Measurements from ENCODE around the gene CBR4. TPM values are rescaled to one million over a fixed set of nuclear protein-coding genes. Genes with fewer than 3 reads are reported as not detected.

The CBR4 gene
- total and polyA plus RNA-seq, 8 donors, result 7.2 to 17.0 (median 11.6) TPM

GRCh38 chr4:169029947-169030346 is 19.9 kb upstream of the CBR4 start:
- Histone ChIP-seq H3K9me3 (no peaks in the 10 kb centered on the region), H3K27me3 (no peaks in the 10 kb centered on the region), H3K36me3 (no peaks in the 10 kb centered on the region), H3K4me3 (no peak overlapping the region), H3K27ac (no peak overlapping the region), H3K4me1 (no peaks in the 10 kb centered on the region)
- WGBS, 2 donors, result 62 to 76% methylated on average over 4 of the region's 4 CpGs
- no peak for DNase-seq
- TF ChIP-seq, protein P1, sequence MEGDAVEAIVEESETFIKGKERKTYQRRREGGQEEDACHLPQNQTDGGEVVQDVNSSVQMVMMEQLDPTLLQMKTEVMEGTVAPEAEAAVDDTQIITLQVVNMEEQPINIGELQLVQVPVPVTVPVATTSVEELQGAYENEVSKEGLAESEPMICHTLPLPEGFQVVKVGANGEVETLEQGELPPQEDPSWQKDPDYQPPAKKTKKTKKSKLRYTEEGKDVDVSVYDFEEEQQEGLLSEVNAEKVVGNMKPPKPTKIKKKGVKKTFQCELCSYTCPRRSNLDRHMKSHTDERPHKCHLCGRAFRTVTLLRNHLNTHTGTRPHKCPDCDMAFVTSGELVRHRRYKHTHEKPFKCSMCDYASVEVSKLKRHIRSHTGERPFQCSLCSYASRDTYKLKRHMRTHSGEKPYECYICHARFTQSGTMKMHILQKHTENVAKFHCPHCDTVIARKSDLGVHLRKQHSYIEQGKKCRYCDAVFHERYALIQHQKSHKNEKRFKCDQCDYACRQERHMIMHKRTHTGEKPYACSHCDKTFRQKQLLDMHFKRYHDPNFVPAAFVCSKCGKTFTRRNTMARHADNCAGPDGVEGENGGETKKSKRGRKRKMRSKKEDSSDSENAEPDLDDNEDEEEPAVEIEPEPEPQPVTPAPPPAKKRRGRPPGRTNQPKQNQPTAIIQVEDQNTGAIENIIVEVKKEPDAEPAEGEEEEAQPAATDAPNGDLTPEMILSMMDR (IDR thresholded peaks at IDR 0.05), result no peak
- intact Hi-C loops (cut with DNase I), result loop anchor here in 1 of 3 donors (10.0 kb wide), 1 partner anchor 455 kb away; no protein-coding TSS in a partner anchor
- FAIRE-seq, result no peak
- ATAC-seq, result no peak

GRCh38 chr4:169027663-169028062 is 17.6 kb upstream of the CBR4 start:
- TF ChIP-seq, protein P1 (IDR thresholded peaks at IDR 0.05), result no peak
- H3K4me3 ChIP-seq, result no peak overlapping the region
- no peak overlapping the region for H3K27ac ChIP-seq
- no peaks in the 10 kb centered on the region for H3K27me3 ChIP-seq
- no peaks in the 10 kb centered on the region for H3K36me3 ChIP-seq
- intact Hi-C loops (cut with DNase I), result loop anchor here in 1 of 3 donors (10.0 kb wide), 1 partner anchor 457 kb away; no protein-coding TSS in a partner anchor
- no peaks in the 10 kb centered on the region for H3K9me3 ChIP-seq
- ATAC-seq (no peak), DNase-seq (no peak), FAIRE-seq (no peak)
- WGBS, 2 donors, result 95 to 97% methylated on average over 3 of the region's 3 CpGs
- no peaks in the 10 kb centered on the region for H3K4me1 ChIP-seq

DNA sequence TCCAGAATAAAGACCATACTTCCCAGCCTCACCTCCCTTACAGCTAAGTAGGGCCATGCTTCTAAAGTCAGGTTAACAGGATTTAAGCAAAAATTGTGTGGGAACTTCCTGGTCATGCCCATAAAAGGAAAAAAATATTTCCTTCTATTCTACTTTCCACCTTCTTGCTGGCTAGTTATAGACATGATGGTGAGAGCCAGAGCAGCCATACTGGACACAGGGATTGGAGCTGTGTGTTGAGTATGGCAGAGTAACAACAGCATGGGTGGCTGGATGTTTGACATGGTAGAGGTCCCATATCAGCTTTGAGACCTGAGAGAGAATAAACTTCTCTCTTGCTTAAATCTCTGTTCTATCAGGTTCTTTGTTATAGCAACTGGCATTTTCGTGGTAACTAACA is 15.1 kb upstream of the CBR4 start:
- DNase-seq, result no peak
- Histone ChIP-seq H3K27ac (no peak overlapping the region), H3K9me3 (no peaks in the 10 kb centered on the region), H3K36me3 (no peaks in the 10 kb centered on the region), H3K4me3 (no peak overlapping the region), H3K4me1 (no peaks in the 10 kb centered on the region), H3K27me3 (no peaks in the 10 kb centered on the region)
- intact Hi-C loops (cut with DNase I), result loop anchor here in 1 of 3 donors (10.0 kb wide), 1 partner anchor 460 kb away; no protein-coding TSS in a partner anchor
- TF ChIP-seq, protein P1 (IDR thresholded peaks at IDR 0.05), result no peak
- no peak for FAIRE-seq
- WGBS, 2 donors, result 69 to 76% methylated on average over 1 of the region's 1 CpG
- ATAC-seq, result no peak

DNA sequence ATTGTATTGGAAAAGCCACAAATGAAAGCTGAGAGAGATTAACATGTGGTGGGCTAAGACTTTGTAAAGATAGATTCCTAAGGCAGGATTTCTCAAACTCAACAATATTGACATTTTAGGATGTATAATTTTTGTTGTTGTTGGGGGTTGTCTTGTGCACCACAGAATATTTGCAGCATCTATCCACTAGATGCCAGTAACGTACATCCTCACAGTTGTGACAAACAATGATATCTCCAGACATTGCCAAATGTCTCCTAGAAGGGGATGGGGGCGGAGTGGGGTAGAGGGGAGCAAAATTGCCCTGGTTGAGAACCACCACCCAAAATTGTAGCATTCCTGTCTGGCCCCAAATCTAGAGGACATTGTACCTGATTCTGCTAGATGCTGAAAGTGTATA is 14.7 kb upstream of the CBR4 start:
- FAIRE-seq (no peak), ATAC-seq (peak in 3 of 4 donors; percentile 83 to 88 (median 86))

DNA sequence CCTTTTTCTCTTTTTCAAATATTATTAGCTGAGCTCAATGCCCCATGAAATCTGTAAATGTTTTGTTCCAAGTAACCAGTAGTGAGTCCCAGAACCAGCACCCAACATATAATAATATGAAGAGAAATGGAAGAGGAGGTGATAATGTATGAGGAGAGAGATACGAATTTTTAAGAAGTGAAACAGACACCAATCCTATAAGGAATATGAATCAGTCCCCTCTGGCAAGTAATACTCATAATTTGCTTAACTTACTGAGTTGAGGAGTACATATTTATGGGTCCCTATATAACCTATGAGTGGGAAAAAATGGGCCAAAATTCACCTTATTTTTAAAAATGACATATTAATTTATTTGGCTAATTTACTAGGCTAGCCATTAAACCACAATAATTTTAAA is 8.4 kb upstream of the CBR4 start:
- FAIRE-seq, result no peak
- TF ChIP-seq, protein P1 (IDR thresholded peaks at IDR 0.05), result no peak

More for the DNA sequence above, 14.7 kb upstream of the CBR4 start:
- no peaks in the 10 kb centered on the region for H3K4me1 ChIP-seq
- DNase-seq, result no peak
- intact Hi-C loops (cut with DNase I), result loop anchor here in 1 of 3 donors (10.0 kb wide), 1 partner anchor 460 kb away; no protein-coding TSS in a partner anchor
- H3K36me3 ChIP-seq, result no peaks in the 10 kb centered on the region
- H3K27ac ChIP-seq, result no peak overlapping the region
- WGBS, 2 donors, result 10 to 17% methylated on average over 2 of the region's 2 CpGs
- no peak overlapping the region for H3K4me3 ChIP-seq
- no peaks in the 10 kb centered on the region for H3K9me3 ChIP-seq
- TF ChIP-seq, protein P1 (IDR thresholded peaks at IDR 0.05), result peak in 3 of 4 donors; percentile 30 to 40 (median 34)
- no peaks in the 10 kb centered on the region for H3K27me3 ChIP-seq

More for the DNA sequence above, 8.4 kb upstream of the CBR4 start:
- H3K27ac ChIP-seq, result no peak overlapping the region
- H3K36me3 ChIP-seq, result no peaks in the 10 kb centered on the region
- H3K9me3 ChIP-seq, result no peaks in the 10 kb centered on the region
- peaks cover 17 to 24% (median 21%) of the 10 kb centered on the region in 3 donors for H3K4me1 ChIP-seq
- H3K27me3 ChIP-seq, result no peaks in the 10 kb centered on the region
- 77 to 83% methylated on average over 1 of the region's 1 CpG for WGBS, 2 donors
- no peak for ATAC-seq
- H3K4me3 ChIP-seq, result no peak overlapping the region
- no peak for DNase-seq
- intact Hi-C loops (cut with DNase I), result loop anchor here in 2 of 3 donors (10.0 kb wide), 2 partner anchors 246 to 256 kb away; partner anchors contain the start of gene SH3RF1 (in 1 of the 2)

Data from pancreas (tissue), 10 donors.